GM23338 (cell line): ENCODE measurements around the gene RAB21. TPM values are rescaled to one million over a fixed set of nuclear protein-coding genes. Genes with fewer than 3 reads are reported as not detected.
A peak's percentile ranks its signal among the peaks of the same experiment; 100 is the strongest.

Experiments
- ATAC-seq: fragments of 200-7000 bp; cut with Tn5 transposase; 3 replicates; pipeline ENCODE4 v1.9.1; 2020
- DNase-seq: peaks from one replicate; pipeline ENCODE4 v3.0.0-alpha.2; 2015; ENCODE audit warnings: low spot score
- H2AFZ ChIP-seq: fragments of 200-600 bp; sonication (generic); 2 replicates; pipeline ENCODE4 v1.8.0; 2016; ENCODE audit warnings: antibody characterized with exemption, mild to moderate bottlenecking, moderate library complexity
- H3F3A ChIP-seq: fragments of 200-600 bp; sonication (generic); replicated peaks from 2 replicates; pipeline ENCODE4 v1.8.0; 2017; ENCODE audit warnings: antibody characterized with exemption, mixed run types, low read depth
- H3K27ac ChIP-seq: fragments of 200-600 bp; sonication (generic); 2 replicates; pipeline ENCODE4 v1.6.1; 2016; ENCODE audit warnings: low read depth
- H3K27me3 ChIP-seq: fragments of 200-600 bp; sonication (generic); 2 replicates; pipeline ENCODE4 v1.8.0; 2016; ENCODE audit warnings: mild to moderate bottlenecking, mixed run types, moderate library complexity; ENCODE audit not compliant: insufficient read depth
- H3K36me3 ChIP-seq: fragments of 200-600 bp; sonication (generic); 2 replicates; pipeline ENCODE4 v1.8.0; 2016; ENCODE audit warnings: mild to moderate bottlenecking; ENCODE audit not compliant: insufficient read depth
- H3K4me1 ChIP-seq: fragments of 200-600 bp; sonication (generic); 2 replicates; pipeline ENCODE4 v1.8.0; 2016; ENCODE audit warnings: mild to moderate bottlenecking, moderate library complexity; ENCODE audit not compliant: insufficient read depth
- H3K4me2 ChIP-seq: fragments of 200-600 bp; sonication (generic); 2 replicates; pipeline ENCODE4 v1.7.1; 2017; ENCODE audit warnings: mixed run types
- H3K4me3 ChIP-seq: fragments of 200-600 bp; sonication (generic); 2 replicates; pipeline ENCODE4 v1.6.1; 2016; ENCODE audit warnings: mixed run types
- H3K79me2 ChIP-seq: fragments of 200-600 bp; sonication (generic); replicated peaks from 2 replicates; pipeline ENCODE4 v1.8.0; 2017; ENCODE audit warnings: mild to moderate bottlenecking; ENCODE audit not compliant: insufficient read depth
- H3K9me2 ChIP-seq: fragments of 200-600 bp; sonication (generic); 2 replicates; pipeline ENCODE4 v1.8.0; 2017; ENCODE audit not compliant: insufficient read depth
- H4K20me1 ChIP-seq: fragments of 200-600 bp; sonication (generic); replicated peaks from 2 replicates; pipeline ENCODE4 v1.8.0; 2017; ENCODE audit warnings: mild to moderate bottlenecking; ENCODE audit not compliant: insufficient read depth
- H3K27ac Mint-ChIP-seq: 2 replicates; pipeline ENCODE4 v1.8.0; 2020; ENCODE audit warnings: inconsistent platforms, mild to moderate bottlenecking, moderate library complexity, mixed read lengths
- H3K27me3 Mint-ChIP-seq: 3 replicates; pipeline ENCODE4 v1.8.0; 2022; ENCODE audit warnings: low read depth, mild to moderate bottlenecking, moderate library complexity, mixed read lengths, inconsistent platforms; ENCODE audit not compliant: insufficient read depth, poor library complexity
- H3K36me3 Mint-ChIP-seq: 3 replicates; pipeline ENCODE4 v1.8.0; 2021; ENCODE audit warnings: low read depth, mild to moderate bottlenecking, inconsistent platforms, moderate library complexity, mixed read lengths
- H3K4me1 Mint-ChIP-seq: 3 replicates; pipeline ENCODE4 v1.8.0; 2020; ENCODE audit warnings: mild to moderate bottlenecking, inconsistent platforms, mixed read lengths
- H3K4me3 Mint-ChIP-seq: 3 replicates; pipeline ENCODE4 v1.8.0; 2021; ENCODE audit warnings: moderate library complexity, mild to moderate bottlenecking, inconsistent platforms, mixed read lengths
- H3K9me3 Mint-ChIP-seq: 3 replicates; pipeline ENCODE4 v1.8.0; 2020; ENCODE audit warnings: moderate library complexity, mild to moderate bottlenecking, inconsistent platforms, mixed read lengths
- CREB1 ChIP-seq: fragments of 250-450 bp; sonication (Bioruptor Pico); IDR thresholded peaks from 2 replicates; pipeline ENCODE4 v1.5.0; 2020; ENCODE audit warnings: low read depth, mild to moderate bottlenecking, moderate library complexity
- CTCF ChIP-seq, 2 experiments: fragments of 200-600 bp in 1 of 2; sonication (generic) in 1 of 2; conservative IDR thresholded peaks; 2 replicates each; pipeline versions ENCODE4 v1.5.1 to v1.6.1; 2016 to 2017; ENCODE audit warnings: antibody characterized with exemption in 2 of 2, low read depth in 2 of 2, mild to moderate bottlenecking in 2 of 2, moderate library complexity in 1 of 2
- ETS1 ChIP-seq: IDR thresholded peaks from 2 replicates; pipeline ENCODE4 v1.6.1; 2016; ENCODE audit warnings: antibody characterized with exemption
- EZH2 ChIP-seq: fragments of 200-600 bp; sonication (generic); IDR thresholded peaks from one replicate; pipeline ENCODE4 v1.8.0; 2017; ENCODE audit warnings: antibody characterized with exemption, mild to moderate bottlenecking, low read depth; ENCODE audit not compliant: unreplicated experiment
- EZH2phosphoT487 ChIP-seq: fragments of 200-600 bp; sonication (generic); IDR thresholded peaks from one replicate; pipeline ENCODE4 v1.8.1; 2018; ENCODE audit warnings: antibody characterized with exemption; ENCODE audit not compliant: unreplicated experiment
- NANOG ChIP-seq: IDR thresholded peaks from 2 replicates; pipeline ENCODE4 v1.6.1; 2016; ENCODE audit warnings: antibody characterized with exemption, borderline replicate concordance
- POLR2AphosphoS5 ChIP-seq: IDR thresholded peaks from 2 replicates; pipeline ENCODE4 v1.6.1; 2016; ENCODE audit warnings: antibody characterized with exemption, low read depth
- REST ChIP-seq: IDR thresholded peaks from one replicate; pipeline ENCODE4 v1.6.1; 2018; ENCODE audit warnings: antibody characterized with exemption; ENCODE audit not compliant: unreplicated experiment
- STAT1 ChIP-seq: IDR thresholded peaks from one replicate; pipeline ENCODE4 v1.6.1; 2016; ENCODE audit warnings: antibody characterized with exemption; ENCODE audit not compliant: unreplicated experiment
- ZNF114 ChIP-seq: fragments of 250-450 bp; sonication (Bioruptor Pico); IDR thresholded peaks from 2 replicates; pipeline ENCODE4 v1.5.0; 2020; ENCODE audit warnings: mild to moderate bottlenecking, moderate library complexity
- ZNF331 ChIP-seq: fragments of 250-450 bp; sonication (Bioruptor Pico); IDR thresholded peaks from 2 replicates; pipeline ENCODE4 v1.5.0; 2020; ENCODE audit warnings: low read depth, mild to moderate bottlenecking, moderate library complexity
- ZNF462 ChIP-seq: fragments of 250-450 bp; sonication (Bioruptor Pico); IDR thresholded peaks from 2 replicates; pipeline ENCODE4 v1.5.0; 2020; ENCODE audit warnings: mild to moderate bottlenecking, moderate library complexity
- polyA plus RNA-seq: library from polyadenylated mRNA; unstranded; fragments of >200 nt; fragmentation: Nextera tagmentation; extraction: Ambion mirVana; gene quantifications from 2 replicates; pipeline ENCODE4 v1.2.1, GENCODE V29; 2016
- total RNA-seq: library from RNA; depleted of rRNA; stranded (reverse); fragments of >200 nt; shearing (Covaris generic); gene quantifications from 2 replicates; pipeline ENCODE4 v1.2.3, GENCODE V29; 2014

RAB21 gene
- total and polyA plus RNA-seq, 2 experiments from 2014 or later = 9.8 to 27.2 TPM

- TF ChIP-seq ZNF331 (CRISPR knock-in tag) (no peak), ETS1 (no peak)
Measured at GRCh38 chr12:71726548-71726947, 28.1 kb upstream of the RAB21 start (continued).

GRCh38 chr12:71727958-71728357, 26.7 kb upstream of the RAB21 start:
- no peak overlapping the region for H3K27ac ChIP-seq
- H4K20me1 ChIP-seq = no peaks in the 10 kb centered on the region
- H3K4me2 ChIP-seq = no peak overlapping the region
- H3K4me1 ChIP-seq = no peaks in the 10 kb centered on the region
- no peaks in the 10 kb centered on the region for H3K79me2 ChIP-seq
- DNase-seq (no peak), ATAC-seq (no peak)
- Mint-ChIP-seq H3K9me3 (no peaks in the 10 kb centered on the region), H3K4me3 (no peak overlapping the region), H3K27ac (no peak overlapping the region), H3K36me3 (no peaks in the 10 kb centered on the region), H3K4me1 (peaks cover 4% of the 10 kb centered on the region), H3K27me3 (peaks cover 2% of the 10 kb centered on the region)
- H2AFZ ChIP-seq = peak overlapping the region; percentile 56; the same call in 1 of the 2 replicates
- H3K9me2 ChIP-seq = peaks cover 5% of the 10 kb centered on the region; the same call in 1 of the 2 replicates
- no peaks in the 10 kb centered on the region for H3K27me3 ChIP-seq
- no peaks in the 10 kb centered on the region for H3F3A ChIP-seq
- H3K4me3 ChIP-seq = no peak overlapping the region
- no peaks in the 10 kb centered on the region for H3K36me3 ChIP-seq
- no peak for TF ChIP-seq POLR2AphosphoS5
- no peak for TF ChIP-seq EZH2
- TF ChIP-seq ETS1 = no peak
- TF ChIP-seq NANOG = no peak
- TF ChIP-seq ZNF331 (CRISPR knock-in tag) = no peak
- no peak for TF ChIP-seq REST
- TF ChIP-seq STAT1 = no peak
- no peak for TF ChIP-seq EZH2phosphoT487
- no peak for TF ChIP-seq CREB1
- no peak for TF ChIP-seq CTCF (conservative IDR thresholded peaks at IDR 0.05; ENCODE audit: low read depth in 2 of 2)
- no peak for TF ChIP-seq ZNF462
- TF ChIP-seq ZNF114 (CRISPR knock-in tag) = no peak
